Adrenal gland (tissue), 5 donors: ENCODE measurements around the gene PIK3C2B.

Experiments used
- POLR2A ChIP-seq, 2 donors: fragments of 450-650 bp; IDR thresholded peaks; one replicate each; pipeline ENCODE4 v1.6.1; 2017; ENCODE audit warnings: antibody characterized with exemption in 2 of 2, mild to moderate bottlenecking in 2 of 2, moderate library complexity in 1 of 2
- TF ChIP-seq, protein P1 (sequence below), 6 experiments: fragments of 450-650 bp in 4 of 6; fragments of 200-600 bp in 2 of 6; sonication (generic) in 1 of 6; IDR thresholded peaks; 1 replicate in 5 of 6; 2 replicates in 1 of 6; pipeline versions ENCODE4 v1.5.1 to v1.8.0; 2016 to 2021; ENCODE audit warnings: antibody characterized with exemption in 6 of 6, mild to moderate bottlenecking in 2 of 6, moderate library complexity in 1 of 6
- donor health status: DM: no; HTN: no; CAD: no.

DNA sequence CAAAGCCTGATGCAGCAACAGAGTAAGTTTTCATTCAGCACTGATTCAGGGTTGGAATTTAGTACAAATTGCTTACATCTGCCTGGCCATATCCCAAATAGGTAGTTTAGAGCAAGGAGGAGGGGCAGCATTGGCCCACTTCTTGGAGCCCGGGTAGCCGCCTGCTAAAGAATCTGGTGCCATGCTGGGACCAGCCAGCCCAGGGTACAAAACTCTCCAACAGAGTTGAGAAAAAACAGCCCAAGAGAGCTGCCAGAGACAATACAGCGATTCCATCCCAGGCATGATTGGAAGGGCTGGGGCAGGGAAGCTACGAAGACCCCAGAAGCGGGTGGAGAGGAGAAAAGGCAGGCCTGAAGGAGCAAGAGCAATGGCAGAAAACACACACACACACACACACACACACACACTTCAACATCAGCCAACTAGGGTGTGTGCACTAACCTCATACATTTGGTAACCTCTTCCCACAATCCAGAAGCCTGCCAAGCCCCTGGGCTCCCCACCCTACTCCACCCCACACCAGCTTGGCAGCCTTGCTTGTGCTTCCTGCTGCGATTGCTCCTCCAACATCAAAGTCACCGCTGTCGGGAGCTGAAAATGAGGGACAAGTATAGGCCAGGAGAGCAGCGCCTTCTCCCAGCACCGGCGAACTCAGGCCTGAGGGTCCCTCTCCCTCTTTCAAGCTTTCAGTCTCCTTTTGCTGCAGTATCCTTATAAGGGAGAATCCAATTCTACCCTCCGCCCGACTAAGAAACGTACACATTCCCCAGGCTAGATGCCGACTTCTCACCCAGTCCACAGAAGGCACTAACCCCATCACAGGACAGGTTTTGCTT, 1.2 kb downstream of the PIK3C2B start:
- TF ChIP-seq, protein P1, sequence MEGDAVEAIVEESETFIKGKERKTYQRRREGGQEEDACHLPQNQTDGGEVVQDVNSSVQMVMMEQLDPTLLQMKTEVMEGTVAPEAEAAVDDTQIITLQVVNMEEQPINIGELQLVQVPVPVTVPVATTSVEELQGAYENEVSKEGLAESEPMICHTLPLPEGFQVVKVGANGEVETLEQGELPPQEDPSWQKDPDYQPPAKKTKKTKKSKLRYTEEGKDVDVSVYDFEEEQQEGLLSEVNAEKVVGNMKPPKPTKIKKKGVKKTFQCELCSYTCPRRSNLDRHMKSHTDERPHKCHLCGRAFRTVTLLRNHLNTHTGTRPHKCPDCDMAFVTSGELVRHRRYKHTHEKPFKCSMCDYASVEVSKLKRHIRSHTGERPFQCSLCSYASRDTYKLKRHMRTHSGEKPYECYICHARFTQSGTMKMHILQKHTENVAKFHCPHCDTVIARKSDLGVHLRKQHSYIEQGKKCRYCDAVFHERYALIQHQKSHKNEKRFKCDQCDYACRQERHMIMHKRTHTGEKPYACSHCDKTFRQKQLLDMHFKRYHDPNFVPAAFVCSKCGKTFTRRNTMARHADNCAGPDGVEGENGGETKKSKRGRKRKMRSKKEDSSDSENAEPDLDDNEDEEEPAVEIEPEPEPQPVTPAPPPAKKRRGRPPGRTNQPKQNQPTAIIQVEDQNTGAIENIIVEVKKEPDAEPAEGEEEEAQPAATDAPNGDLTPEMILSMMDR (IDR thresholded peaks at IDR 0.05) = no peak
- no peak for TF ChIP-seq POLR2A (IDR thresholded peaks at IDR 0.05)
